HG03442 (cell line): Measurements from ENCODE around the gene NDUFA11.

Experiments used
- ATAC-seq: cut with Tn5 transposase; IDR thresholded peaks from one replicate; pipeline ENCODE4 v1.9.1; 2021; ENCODE audit warnings: mild to moderate bottlenecking, moderate library complexity; ENCODE audit not compliant: unreplicated experiment

NDUFA11 gene

DNA sequence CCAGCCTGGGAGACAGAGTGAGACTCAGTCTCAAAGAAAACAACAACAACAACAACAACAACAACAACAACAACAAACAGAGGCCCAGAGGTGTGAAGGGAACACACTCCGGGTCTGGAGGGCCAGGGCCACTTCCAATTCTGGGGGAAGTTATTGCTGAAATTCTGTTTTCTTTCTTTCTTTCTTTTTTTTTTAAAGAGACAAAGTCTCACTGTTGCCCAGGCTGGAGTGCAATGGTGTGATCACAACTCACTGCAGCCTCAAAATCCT lies 7.0 kb upstream of the NDUFA11 start:
- no peak for ATAC-seq

DNA sequence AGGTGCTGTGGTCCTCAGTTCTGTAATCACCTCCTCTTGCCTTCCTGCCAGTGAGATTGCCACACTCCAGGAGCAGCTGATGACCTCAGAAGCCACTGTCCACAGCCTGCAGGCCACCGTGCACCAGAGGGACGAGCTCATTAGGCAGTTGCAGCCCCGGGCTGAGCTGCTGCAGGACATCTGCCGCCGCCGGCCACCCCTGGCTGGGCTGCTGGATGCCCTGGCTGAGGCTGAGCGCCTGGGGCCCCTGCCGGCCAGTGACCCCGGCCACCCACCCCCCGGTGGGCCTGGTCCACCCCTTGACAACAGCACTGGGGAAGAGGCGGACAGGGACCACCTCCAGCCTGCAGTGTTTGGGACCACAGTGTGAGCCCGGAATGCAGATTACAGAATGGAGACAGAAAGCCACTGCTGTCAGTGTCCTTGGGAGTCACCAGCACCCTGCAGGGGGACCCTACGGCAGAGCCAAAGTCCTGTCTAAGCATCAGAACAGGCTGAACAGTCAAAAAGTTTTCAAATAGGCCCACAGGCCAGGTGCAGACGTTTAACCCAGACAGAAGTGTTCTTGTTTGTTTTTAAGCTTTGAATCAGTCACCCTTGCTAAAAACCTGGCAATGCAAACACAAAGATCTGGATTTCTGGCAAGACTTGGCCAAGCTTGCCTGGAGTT lies 5.3 kb upstream of the NDUFA11 start:
- ATAC-seq = no peak

DNA sequence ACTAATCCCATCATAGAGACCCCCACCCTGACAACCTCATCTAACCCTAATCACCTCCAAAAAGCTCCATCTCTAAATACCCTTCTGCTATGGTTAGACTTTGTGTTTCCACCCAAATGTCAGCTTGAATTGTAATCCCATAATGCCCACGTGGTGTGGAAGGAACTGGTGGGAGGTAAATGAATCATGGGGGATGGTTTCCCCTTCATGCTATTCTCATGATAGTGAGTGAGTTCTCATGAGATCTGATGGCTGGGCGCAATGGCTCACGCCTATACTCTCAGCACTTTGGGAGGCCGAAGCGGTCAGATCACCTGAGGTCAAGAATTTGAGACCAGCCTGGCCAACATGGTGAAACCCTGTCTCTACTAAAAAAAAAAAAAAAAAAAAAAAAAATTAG lies 3.7 kb upstream of the NDUFA11 start:
- ATAC-seq = no peak

DNA sequence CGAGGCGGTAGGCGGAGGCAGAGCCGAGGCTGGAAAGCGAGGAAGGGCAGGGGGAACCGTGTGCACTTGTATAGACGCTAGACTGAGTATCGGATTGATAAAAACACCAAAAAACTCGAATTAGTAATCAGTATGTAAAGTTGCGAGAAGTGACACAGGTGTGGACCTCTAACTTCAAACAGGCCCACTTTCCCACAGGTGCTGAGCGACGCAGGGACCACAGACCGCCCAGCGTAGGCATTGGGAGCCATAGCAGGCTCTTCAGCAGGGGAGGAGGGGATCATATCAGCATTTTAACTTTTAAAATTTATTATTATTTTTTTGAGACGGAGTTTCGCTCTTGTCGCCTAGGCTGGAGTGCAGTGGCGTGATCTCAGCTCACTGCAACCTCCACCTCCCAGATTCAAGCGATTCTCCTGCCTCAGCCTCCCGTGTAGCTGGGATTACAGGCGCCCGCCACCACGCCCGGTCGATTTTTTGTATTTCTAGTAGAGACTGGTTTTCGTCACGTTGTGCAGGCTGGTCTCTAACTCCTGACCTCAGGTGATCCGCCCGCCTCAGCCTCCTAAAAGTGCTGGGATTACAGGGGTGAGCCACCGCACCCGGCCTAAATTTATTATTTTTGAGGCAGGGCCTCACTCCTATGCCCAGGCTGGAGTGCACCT lies 1.7 kb upstream of the NDUFA11 start:
- ATAC-seq = no peak

DNA sequence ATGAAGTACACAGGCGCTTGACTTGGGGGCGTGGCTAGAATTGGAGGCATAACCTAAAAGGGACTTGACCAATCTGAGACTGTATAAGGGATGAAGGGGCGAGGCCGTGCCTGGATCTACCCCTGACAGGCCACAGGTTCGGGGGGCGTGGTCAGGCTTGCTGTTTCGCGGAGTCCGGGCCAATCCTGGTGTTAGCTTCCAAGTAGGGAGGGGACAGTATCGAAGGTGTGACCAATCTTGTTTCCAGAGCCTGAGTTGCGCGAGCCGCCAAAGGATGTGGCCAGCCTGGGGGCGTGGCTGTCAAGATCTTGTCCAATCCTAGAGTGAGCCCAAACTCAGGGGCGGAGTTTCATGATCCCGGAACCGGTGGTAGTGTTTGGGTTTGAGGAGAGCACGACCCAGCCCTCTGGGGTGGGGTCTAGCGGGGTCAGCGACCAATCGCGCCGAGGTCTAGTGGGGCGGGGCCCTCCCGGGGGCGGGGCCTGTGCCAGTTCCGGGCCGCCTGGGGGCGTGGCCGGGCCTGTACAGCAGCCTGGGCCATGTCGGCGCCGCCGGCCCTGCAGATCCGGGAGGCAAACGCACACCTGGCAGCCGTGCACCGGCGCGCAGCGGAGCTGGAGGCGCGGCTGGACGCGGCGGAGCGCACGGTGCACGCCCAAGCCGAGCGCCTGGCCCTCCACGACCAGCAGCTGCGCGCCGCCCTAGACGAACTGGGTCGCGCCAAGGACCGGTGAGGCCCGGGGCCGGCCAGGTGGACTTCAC lies 943 bp upstream of the NDUFA11 start, which contains the start of gene VMAC:
TSS of gene VMAC (plus strand) at position 521 of the 762 bp plus-strand sequence. CDS start at position 540, 19 bp downstream.
- peak; percentile 77 for ATAC-seq

DNA sequence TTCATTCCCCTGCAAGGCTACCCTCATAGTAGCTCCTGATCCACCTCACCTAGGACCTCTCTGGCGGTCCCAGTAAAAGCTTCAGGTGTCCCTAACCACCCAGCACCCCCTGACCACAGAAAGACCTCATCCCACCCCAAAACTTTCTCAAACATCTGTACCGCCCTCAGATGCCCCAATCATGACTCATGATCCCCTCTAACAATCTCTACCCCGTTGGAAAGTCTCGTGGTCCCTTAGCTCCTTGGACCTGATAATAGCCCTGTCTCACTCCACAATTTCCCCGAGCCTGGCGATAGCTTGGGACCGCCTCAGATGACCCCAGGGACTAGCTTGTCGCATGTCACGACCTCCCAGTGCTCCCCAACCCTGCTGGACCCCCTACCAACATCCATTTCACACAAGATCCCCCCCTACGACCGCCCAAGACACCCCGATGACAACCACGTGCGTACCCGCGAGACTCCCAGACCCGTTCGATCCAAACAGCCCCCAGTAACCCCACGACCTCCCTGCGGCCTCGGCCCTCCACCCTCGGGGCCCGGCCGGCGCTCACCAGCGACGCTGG lies 450 bp downstream of the NDUFA11 start:
- ATAC-seq = no peak

DNA sequence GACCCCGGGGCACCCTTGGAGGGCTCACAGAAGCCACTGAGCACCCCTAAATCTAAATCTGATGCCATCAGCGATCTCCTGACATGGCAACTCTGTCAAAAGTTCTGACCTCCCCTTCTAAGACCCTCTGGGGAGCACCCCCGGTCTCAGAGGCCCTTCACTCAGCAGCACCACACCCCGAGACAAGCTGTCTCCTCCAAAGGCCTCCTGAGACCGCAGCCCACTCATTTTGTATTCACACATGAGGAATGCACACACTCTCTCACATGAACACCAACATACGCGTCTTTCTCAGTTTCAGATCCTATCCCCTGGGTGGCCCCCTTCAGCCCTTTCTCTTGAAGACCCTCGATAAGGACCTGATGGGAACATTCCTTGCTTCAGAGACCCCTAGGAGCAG lies 2.6 kb downstream of the NDUFA11 start:
- ATAC-seq = no peak

DNA sequence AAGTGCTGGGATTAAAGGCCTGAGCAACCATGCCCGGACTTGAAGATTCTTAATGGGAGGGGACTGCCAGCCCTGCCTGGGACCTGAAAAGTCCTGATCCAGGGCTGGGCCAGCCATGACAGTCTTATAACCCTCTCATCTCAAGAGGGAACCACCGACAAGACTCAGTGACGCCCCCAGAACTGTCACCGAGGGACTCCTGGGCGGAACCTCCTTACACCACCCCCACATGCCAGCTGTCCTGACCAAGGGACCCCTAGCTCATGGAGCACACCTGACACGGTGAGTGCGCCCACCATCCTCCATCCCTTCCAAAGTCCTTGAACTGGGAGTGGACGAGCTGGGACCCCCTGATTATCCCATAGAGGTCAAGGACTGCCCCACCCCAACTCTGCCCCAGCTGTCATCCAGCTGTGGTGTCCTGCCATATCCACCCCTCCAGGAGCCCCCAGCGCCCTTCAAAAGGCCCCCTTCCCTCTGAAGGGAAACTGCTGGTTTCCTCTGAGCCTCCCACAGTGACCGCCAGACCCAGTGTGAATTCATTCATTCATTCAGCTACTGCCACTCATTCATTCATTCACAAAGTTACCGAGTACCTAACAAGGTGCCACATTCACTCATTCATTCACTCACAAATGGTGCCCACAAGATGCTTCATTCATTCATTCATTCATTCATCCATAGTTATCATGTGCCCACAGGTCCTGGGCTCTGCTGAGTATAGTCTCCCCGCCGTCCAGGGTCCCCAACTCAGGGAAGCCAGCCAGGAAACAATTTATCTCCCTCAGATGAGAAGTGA lies 3.7 kb downstream of the NDUFA11 start:
- no peak for ATAC-seq

DNA sequence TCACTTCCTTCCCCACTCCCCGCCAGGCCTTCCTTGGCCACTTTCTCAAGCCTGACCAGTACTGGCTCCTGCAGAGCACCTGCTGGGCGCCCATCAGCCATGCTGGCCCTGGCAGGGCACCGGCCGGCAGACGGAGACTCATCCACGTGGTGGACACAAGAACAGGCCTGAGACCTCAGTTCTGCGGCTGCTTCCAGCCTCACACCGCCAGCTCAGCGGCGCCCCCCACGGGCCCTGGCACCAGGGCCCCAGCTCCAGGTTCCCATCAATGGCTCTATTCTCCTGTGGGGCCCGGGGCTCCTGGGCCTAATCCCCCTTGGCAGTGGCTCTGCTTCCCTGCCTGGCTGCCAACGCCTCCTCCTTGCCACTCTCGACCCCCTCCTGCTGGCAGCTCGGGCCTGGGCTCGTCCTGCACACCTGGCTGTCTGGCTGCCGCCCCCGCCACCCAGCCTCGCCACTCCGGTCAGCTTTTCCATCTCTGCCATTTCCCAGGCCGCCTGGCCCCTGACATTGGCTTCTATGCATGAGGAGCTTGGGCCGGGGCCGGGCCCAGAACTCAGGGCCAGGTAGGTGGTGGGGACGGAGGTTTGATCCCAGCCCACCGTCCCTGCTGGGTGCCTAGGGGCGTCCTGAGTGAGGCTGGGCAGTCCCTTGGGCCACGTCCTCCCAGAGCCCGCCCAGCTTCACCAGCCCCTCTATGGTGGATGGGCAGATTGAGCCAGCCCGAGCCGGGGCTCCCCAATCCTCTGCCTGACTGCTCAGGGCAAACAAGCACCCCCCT lies 6.2 kb downstream of the NDUFA11 start:
- ATAC-seq = no peak

DNA sequence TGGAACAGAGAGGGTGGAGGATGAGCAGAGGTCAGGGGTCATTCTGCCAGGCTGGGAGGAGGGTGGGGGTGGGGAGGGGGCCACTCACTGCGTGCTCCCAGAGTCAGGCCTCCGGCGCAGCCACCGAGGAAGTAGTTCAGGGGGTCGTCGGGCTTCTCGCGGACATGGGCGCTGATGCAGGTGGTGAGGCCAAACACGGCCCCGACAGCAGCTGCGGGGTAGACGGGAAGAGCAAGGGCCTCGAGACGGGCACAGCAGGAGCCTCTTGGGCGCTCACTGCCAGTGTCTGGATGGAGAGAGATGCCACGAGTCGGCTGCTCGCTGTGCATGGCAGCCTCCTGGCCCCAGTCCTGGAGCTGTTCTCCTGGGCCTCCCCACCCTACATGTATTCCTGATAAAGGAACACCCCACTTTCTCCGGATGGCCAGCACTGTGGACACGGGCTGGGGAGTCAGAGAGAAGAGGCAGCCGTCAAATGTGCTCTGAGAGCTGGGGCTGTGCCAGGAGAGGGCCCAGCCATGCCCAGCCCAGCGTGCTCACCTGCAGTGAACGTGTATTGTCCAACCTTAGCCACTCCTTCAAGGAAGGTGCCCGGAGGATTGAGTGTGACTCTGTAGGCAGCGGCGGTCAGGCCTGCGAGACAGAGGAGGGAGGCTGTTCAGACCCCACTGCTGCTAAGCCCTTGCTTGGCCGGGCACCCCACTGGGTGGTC lies 7.1 kb downstream of the NDUFA11 start:
- ATAC-seq = no peak

DNA sequence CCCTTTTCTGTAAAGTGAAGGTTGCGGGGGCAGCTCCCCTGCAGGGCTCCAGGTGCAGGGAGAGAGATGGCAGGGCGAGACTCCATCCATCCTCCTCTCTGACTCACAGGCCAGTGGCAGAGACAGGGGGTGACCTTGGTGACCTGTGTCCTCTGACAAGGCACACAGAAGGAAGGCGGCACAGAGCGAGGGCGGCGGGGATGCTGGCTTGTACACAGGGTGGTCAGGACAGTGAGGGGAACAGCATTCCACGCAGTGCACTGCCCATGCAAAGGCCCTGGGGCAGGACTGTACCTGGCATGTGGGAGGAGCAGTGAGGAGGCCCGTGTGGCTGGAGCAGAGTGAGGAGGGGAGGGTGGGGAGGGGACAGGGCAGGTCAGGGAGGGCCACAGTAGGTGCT lies 7.7 kb downstream of the NDUFA11 start:
- ATAC-seq = no peak

DNA sequence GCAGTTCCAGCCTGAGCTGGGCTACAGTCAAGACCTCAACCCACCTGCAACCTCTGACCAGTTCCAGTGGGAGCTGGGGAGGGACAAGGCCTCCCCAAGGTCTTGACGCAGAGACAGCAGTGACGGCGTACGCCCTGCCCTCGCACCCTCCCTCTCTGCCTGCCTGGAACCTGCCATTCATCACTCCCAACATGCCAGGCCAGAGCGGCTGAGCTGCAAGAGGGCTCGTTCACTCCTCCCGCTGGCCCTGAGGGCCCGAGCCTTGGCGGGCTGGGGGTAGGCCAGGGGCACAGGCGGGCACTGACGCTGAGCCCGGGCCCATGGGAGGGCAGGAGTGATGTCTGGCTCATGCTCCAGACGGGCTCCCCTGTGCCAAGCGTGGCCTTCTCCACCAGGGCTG lies 8.2 kb downstream of the NDUFA11 start:
- ATAC-seq = no peak

DNA sequence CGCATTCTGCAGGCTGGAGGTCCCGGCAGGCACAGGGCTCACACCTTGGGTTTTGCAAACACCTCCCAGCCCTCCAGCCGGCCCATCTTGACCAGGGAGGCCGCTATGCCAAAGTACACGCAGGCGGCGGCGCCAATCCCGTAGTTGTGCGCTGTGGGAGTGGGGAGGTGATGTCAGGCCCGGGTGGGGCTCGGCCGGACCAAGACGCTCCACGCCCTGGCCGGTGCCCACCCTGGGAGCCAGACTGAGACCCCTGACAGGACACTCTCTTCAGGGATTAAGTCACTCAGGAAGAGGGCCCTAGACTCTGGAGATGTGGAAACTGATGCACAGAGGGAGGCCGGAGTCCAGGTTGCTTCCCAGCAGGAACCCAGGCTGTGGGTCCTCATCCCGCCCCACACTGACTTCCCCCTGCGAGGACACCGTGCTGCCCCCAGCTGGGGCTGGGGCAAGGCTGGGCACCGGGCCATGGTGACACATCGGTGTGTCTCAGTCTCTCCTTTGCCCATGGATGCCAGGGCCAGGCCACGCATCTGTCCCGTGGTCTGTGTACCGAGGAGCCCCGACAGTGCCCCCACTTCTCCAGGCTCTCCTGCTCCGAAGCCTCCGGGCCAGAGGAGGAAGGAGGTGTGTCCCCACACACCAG lies 8.8 kb downstream of the NDUFA11 start:
- ATAC-seq = no peak

DNA sequence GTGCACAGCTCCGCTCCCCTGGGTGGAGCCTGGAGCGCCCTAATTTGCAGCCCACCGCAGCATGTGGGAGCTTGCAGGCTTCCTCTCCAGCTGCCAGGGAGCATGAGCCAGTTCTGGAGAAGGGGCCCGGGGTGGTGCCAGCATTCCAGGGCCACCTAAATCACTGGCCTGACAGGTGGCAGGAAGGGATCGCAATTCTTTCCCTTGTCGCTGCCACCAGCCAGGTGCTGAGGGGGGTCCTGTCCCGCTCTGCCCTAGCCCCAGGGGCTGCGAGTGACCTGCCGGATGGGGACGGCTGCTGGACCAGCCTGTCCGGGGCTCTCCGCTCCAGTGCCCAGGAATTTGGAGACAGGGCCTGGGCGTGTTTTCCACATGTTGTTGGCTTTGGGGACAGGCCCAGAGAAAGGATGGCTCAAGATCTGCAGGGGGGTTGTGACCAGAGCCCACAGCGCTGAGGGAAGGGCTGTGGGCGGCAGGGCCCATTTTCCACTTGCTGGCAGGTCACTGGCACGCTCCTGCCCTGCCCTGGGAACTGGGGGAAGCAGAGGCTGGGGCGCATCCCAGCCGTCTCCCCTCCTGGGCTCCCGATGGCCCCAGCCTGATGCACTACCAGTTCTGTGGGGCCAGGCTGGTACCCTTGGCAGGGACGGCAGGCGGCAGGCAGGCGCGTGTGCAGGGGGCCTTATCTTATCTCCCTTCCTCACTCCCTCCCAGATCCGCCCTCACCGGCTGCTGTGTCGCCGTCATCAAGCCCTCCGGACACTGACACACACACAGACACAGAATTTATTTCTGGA lies 9.5 kb downstream of the NDUFA11 start:
- no peak for ATAC-seq

DNA sequence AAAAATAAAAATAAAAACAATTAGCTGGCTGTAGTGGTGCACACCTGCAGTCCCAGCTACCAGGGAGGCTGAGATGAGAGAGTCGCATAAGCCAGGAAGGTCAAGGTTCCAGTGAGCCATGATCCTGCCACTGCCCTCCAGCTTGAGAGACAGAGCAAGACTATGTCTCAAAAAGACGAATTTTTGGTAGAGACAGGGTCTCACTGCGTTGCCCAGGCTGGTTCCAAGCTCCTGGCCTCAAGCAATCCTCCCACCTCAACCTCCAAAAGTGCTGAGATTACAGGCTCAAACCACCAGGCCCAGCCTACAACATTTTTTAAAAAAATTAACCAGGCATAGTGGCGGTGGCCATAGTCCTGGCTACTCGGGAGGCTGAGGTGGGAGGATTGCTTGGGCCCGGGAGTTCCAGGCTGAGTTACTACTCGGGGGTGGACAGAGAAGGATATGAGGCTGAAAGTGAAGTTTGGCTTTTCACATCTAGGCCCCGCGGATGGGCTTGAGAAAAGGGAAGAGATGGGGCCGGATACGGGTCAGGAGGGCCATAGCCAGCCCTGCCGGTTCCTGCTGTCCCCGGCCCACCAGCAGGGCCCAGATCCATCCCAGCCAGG lies 10.2 kb downstream of the NDUFA11 start:
- no peak for ATAC-seq

DNA sequence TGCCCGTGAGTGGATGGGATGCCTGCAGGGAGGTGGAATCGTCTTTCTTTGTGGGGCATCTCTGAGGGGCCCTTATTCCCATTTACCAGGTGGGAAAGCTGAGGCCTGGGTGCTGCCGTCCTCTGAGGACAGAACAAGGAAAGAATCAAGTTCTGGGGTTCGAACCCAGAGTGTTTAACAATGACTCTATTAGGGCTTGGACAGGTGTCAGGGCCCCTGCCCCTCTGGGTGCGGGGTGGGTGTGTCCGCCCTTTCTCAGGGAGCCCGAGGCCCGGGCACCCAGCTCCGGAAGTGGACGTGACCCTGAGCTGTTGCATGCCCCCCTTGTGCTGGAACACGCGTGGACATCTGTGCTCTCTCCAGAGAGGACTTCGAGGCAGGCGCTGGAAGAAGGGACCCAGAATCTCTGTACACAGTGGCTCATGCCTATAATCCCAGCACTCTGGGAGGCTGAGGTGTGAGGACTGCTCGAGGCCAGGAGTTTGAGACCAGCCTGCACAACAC lies 10.8 kb downstream of the NDUFA11 start:
- ATAC-seq = no peak

DNA sequence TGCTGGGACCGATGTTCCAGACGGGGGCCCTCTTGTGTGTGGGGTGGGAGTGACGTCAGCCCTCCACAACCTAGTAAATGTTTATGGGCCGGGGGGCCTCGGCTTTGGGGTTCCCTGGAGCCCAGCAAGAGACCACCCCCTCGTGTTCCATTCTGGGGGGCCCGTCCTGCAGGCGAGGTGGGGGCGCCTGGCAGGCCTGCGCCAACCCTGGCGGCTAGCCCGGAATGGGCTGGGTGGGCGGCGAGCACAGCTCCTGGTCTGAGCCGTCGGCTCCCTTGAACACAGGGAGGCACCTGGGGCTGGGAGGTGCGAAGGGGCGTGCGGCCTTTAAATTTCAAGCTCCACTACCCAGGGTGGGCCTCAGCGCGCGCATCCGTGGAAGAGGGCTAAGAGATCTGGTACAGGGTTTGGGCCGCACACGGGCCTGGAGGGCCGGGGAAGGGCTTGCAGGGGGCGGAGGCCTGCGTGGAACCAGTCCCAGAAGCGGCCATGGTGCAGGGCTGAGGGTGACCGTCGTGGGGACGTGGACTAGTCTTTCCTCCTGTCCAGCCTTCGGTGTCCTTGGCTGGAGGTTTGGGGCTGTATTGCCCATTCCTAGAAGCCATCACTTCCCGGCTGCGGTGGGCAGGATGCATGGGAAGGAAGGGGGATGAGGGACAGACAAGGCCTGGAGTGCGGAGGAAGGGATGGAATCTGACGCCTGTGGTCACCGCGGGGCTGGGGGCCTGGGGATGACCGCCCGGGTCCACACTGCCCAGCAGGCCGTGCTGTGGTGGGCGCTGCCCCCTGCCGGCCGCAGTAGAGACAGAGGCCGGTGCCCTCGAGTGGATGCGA lies 11.4 kb downstream of the NDUFA11 start:
- ATAC-seq = no peak
